HepG2 (cell line): ENCODE measurements around the gene EIF4G2. TPM values are rescaled to one million over a fixed set of nuclear protein-coding genes. Genes with fewer than 3 reads are reported as not detected.

Experiments
- CBFB ChIP-seq: sonication (generic); formaldehyde crosslinking; IDR thresholded peaks from 2 replicates; pipeline ENCODE4 v1.4.0; 2020; ENCODE audit warnings: missing genetic modification reagents
- NFIB ChIP-seq: sonication (generic); formaldehyde crosslinking; IDR thresholded peaks from 2 replicates; pipeline ENCODE4 v1.9.0; 2021; ENCODE audit warnings: missing genetic modification reagents, mild to moderate bottlenecking, borderline replicate concordance
- NR1H2 ChIP-seq: sonication (generic); formaldehyde crosslinking; IDR thresholded peaks from 2 replicates; pipeline ENCODE4 v1.8.1; 2022; ENCODE audit warnings: low read depth, missing genetic modification reagents, borderline replicate concordance
- SAFB2 ChIP-seq: sonication (generic); formaldehyde crosslinking; IDR thresholded peaks from 2 replicates; pipeline ENCODE4 v1.5.1; 2020; ENCODE audit warnings: missing genetic modification reagents, low read depth, mild to moderate bottlenecking, borderline replicate concordance
- SALL2 ChIP-seq: sonication (generic); formaldehyde crosslinking; IDR thresholded peaks from 2 replicates; pipeline ENCODE4 v1.8.1; 2023; ENCODE audit warnings: mild to moderate bottlenecking, missing genetic modification reagents, inconsistent platforms
- SMAD1 ChIP-seq: sonication (generic); formaldehyde crosslinking; IDR thresholded peaks from 2 replicates; pipeline ENCODE4 v1.4.0; 2020; ENCODE audit warnings: missing genetic modification reagents, low read depth, mild to moderate bottlenecking, borderline replicate concordance
- SNAI1 ChIP-seq: sonication (generic); formaldehyde crosslinking; IDR thresholded peaks from 2 replicates; pipeline ENCODE4 v1.5.0; 2020; ENCODE audit warnings: mild to moderate bottlenecking, missing genetic modification reagents, borderline replicate concordance
- SRSF4 ChIP-seq: fragments of 200-400 bp; formaldehyde crosslinking; IDR thresholded peaks from one replicate; pipeline ENCODE4 v1.6.1; 2018; ENCODE audit warnings: mild to moderate bottlenecking, low read depth, low read length, moderate library complexity; ENCODE audit not compliant: poor library complexity, severe bottlenecking
- ZFX ChIP-seq: sonication (generic); formaldehyde crosslinking; IDR thresholded peaks from 2 replicates; pipeline ENCODE4 v1.4.0; 2020; ENCODE audit warnings: mild to moderate bottlenecking, low read depth, missing genetic modification reagents, moderate library complexity
- ZNF333 ChIP-seq: sonication (generic); formaldehyde crosslinking; IDR thresholded peaks from 2 replicates; pipeline ENCODE4 v1.4.0; 2020; ENCODE audit warnings: mild to moderate bottlenecking, missing genetic modification reagents, borderline replicate concordance
- ZNF468 ChIP-seq: sonication (generic); formaldehyde crosslinking; IDR thresholded peaks from 2 replicates; pipeline ENCODE4 v1.8.0; 2022; ENCODE audit warnings: mild to moderate bottlenecking, moderate library complexity, missing genetic modification reagents
- ZNF496 ChIP-seq: sonication (generic); formaldehyde crosslinking; IDR thresholded peaks from 2 replicates; pipeline ENCODE4 v1.8.1; 2023; ENCODE audit warnings: mild to moderate bottlenecking, moderate library complexity, missing genetic modification reagents; ENCODE audit not compliant: insufficient replicate concordance
- ZNF574 ChIP-seq: sonication (generic); formaldehyde crosslinking; IDR thresholded peaks from 2 replicates; pipeline ENCODE4 v1.4.0; 2020; ENCODE audit warnings: missing genetic modification reagents
- ZNF589 ChIP-seq: sonication (generic); formaldehyde crosslinking; conservative IDR thresholded peaks from 2 replicates; pipeline ENCODE4 v1.8.0; 2022; ENCODE audit warnings: mild to moderate bottlenecking, moderate library complexity, missing genetic modification reagents
- ZNF788 ChIP-seq: sonication (generic); formaldehyde crosslinking; IDR thresholded peaks from 2 replicates; pipeline ENCODE4 v1.5.0; 2020; ENCODE audit warnings: mild to moderate bottlenecking, missing genetic modification reagents, borderline replicate concordance
- polyA plus RNA-seq, 8 experiments: library from polyadenylated mRNA; depleted of rRNA in 3 of 8; stranded (reverse) in 7 of 8; unstranded in 1 of 8; fragments of >200 nt; fragmentation: Illumina TruSeq in 4 of 8; extraction: Trizol in 4 of 8; gene quantifications; 2 replicates each; pipeline versions ENCODE4 v1.2.1 to v1.2.3, GENCODE V29; 2011 to 2016; ENCODE audit warnings: low read depth in 4 of 8, missing spikeins in 1 of 8, mixed read lengths in 1 of 8; ENCODE audit not compliant: insufficient read depth in 1 of 8
- total RNA-seq, 5 experiments: library from RNA; depleted of rRNA; stranded (reverse); fragments of >200 nt; fragmentation: Illumina TruSeq; extraction: Trizol; gene quantifications; 2 replicates each; pipeline ENCODE4 v1.2.3, GENCODE V29; 2016; ENCODE audit warnings: low read depth in 1 of 5
- TF ChIP-seq, protein P1 (sequence below): sonication (generic); formaldehyde crosslinking; IDR thresholded peaks from 2 replicates; pipeline ENCODE4 v1.4.0; 2020; ENCODE audit warnings: mild to moderate bottlenecking, missing genetic modification reagents
- TF ChIP-seq, protein P2 (sequence below): sonication (generic); formaldehyde crosslinking; IDR thresholded peaks from 2 replicates; pipeline ENCODE4; 2020; ENCODE audit warnings: missing genetic modification reagents, mild to moderate bottlenecking, borderline replicate concordance
- TF ChIP-seq, protein P3 (sequence below): sonication (generic); formaldehyde crosslinking; IDR thresholded peaks from 2 replicates; pipeline ENCODE4 v1.5.0; 2020; ENCODE audit warnings: mild to moderate bottlenecking, missing genetic modification reagents, borderline replicate concordance

Gene EIF4G2
- total and polyA plus RNA-seq, 2 of the 13 experiments (the other 11 are each of a cell fraction or from before 2014, with no cell fraction given) = 362 to 546 TPM

DNA sequence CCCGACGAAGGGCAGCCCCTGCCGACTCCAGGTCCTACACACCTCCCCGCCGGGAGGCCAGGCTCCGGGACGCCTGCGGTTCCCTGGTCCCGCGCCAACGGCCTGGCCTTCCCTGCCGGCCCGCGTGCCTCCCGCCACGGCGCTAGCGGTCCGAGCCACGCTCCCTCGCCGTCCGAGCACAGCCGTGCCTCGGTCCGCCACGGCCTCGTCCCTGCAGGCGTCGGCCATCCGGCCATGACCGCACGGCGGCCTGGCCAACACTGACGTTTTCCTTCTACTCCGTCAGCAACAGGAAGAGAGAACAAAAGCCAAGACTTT, 532 bp downstream of the EIF4G2 start (continued):
- TF ChIP-seq ZNF788 (CRISPR knock-in tag) = no peak
- TF ChIP-seq, protein P1, sequence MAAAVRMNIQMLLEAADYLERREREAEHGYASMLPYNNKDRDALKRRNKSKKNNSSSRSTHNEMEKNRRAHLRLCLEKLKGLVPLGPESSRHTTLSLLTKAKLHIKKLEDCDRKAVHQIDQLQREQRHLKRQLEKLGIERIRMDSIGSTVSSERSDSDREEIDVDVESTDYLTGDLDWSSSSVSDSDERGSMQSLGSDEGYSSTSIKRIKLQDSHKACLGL (CRISPR knock-in tag) = peak; percentile 69; the same call in 1 of the 2 replicates
- no peak for TF ChIP-seq NFIB (CRISPR knock-in tag)
- TF ChIP-seq CBFB (CRISPR knock-in tag) = no peak
- TF ChIP-seq ZNF333 (CRISPR knock-in tag) = 0 out of 2 replicates have a peak, but pooled peaks have one; percentile 69
- 0 out of 2 replicates have a peak, but pooled peaks have one; percentile 44 for TF ChIP-seq SAFB2
- no peak for TF ChIP-seq ZNF468
- TF ChIP-seq, protein P2, sequence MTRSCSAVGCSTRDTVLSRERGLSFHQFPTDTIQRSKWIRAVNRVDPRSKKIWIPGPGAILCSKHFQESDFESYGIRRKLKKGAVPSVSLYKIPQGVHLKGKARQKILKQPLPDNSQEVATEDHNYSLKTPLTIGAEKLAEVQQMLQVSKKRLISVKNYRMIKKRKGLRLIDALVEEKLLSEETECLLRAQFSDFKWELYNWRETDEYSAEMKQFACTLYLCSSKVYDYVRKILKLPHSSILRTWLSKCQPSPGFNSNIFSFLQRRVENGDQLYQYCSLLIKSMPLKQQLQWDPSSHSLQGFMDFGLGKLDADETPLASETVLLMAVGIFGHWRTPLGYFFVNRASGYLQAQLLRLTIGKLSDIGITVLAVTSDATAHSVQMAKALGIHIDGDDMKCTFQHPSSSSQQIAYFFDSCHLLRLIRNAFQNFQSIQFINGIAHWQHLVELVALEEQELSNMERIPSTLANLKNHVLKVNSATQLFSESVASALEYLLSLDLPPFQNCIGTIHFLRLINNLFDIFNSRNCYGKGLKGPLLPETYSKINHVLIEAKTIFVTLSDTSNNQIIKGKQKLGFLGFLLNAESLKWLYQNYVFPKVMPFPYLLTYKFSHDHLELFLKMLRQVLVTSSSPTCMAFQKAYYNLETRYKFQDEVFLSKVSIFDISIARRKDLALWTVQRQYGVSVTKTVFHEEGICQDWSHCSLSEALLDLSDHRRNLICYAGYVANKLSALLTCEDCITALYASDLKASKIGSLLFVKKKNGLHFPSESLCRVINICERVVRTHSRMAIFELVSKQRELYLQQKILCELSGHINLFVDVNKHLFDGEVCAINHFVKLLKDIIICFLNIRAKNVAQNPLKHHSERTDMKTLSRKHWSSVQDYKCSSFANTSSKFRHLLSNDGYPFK = no peak
- TF ChIP-seq ZNF589 (CRISPR knock-in tag) = 0 out of 2 replicates have a peak, but pooled peaks have one; percentile 12
- TF ChIP-seq SRSF4 = no peak
- TF ChIP-seq NR1H2 (CRISPR knock-in tag) = no peak
- no peak for TF ChIP-seq ZNF496
- TF ChIP-seq ZNF574 (CRISPR knock-in tag) = no peak
- 0 out of 2 replicates have a peak, but pooled peaks have one; percentile 81 for TF ChIP-seq SNAI1 (CRISPR knock-in tag)
- TF ChIP-seq ZFX (CRISPR knock-in tag) = no peak
- TF ChIP-seq, protein P3, sequence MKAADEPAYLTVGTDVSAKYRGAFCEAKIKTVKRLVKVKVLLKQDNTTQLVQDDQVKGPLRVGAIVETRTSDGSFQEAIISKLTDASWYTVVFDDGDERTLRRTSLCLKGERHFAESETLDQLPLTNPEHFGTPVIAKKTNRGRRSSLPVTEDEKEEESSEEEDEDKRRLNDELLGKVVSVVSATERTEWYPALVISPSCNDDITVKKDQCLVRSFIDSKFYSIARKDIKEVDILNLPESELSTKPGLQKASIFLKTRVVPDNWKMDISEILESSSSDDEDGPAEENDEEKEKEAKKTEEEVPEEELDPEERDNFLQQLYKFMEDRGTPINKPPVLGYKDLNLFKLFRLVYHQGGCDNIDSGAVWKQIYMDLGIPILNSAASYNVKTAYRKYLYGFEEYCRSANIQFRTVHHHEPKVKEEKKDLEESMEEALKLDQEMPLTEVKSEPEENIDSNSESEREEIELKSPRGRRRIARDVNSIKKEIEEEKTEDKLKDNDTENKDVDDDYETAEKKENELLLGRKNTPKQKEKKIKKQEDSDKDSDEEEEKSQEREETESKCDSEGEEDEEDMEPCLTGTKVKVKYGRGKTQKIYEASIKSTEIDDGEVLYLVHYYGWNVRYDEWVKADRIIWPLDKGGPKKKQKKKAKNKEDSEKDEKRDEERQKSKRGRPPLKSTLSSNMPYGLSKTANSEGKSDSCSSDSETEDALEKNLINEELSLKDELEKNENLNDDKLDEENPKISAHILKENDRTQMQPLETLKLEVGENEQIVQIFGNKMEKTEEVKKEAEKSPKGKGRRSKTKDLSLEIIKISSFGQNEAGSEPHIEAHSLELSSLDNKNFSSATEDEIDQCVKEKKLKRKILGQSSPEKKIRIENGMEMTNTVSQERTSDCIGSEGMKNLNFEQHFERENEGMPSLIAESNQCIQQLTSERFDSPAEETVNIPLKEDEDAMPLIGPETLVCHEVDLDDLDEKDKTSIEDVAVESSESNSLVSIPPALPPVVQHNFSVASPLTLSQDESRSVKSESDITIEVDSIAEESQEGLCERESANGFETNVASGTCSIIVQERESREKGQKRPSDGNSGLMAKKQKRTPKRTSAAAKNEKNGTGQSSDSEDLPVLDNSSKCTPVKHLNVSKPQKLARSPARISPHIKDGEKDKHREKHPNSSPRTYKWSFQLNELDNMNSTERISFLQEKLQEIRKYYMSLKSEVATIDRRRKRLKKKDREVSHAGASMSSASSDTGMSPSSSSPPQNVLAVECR (CRISPR knock-in tag) = no peak
- TF ChIP-seq SALL2 (CRISPR knock-in tag) = peak; percentile 0; the same call in 1 of the 2 replicates
- TF ChIP-seq SMAD1 (CRISPR knock-in tag) = no peak
